Ishikawa (cell line): ENCODE data around the gene AGBL5.

Experiments
- EP300 ChIP-seq: IDR thresholded peaks from 2 replicates; pipeline ENCODE4 v1.6.1; 2012; ENCODE audit warnings: borderline replicate concordance
- MAX ChIP-seq: IDR thresholded peaks from 2 replicates; pipeline ENCODE4 v1.6.1; 2012
- YY1 ChIP-seq: IDR thresholded peaks from 2 replicates; pipeline ENCODE4 v1.6.1; 2012; ENCODE audit warnings: low read depth

Gene AGBL5

GRCh38 chr2:27118525-27119329 lies 67.3 kb downstream of the AGBL5 start, which contains the start of gene CGREF1:
Gene CGREF1 (minus strand): TSS chr2:27119128. CDS start chr2:27104366, 14,762 bp downstream.
- TF ChIP-seq EP300 (0 out of 2 replicates have a peak, but pooled peaks have one; percentile 13), MAX (peak; percentile 95), YY1 (no peak)
